GM19023 (cell line): ENCODE measurements around the gene SPINT2.
A peak's percentile ranks its signal among the peaks of the same experiment; 100 is the strongest.
"Not testable (repeated sequence)": the region's sequence is repeated elsewhere in the genome, so short reads cannot be mapped to it uniquely, and the experiment has no call there.

Experiments used
- ATAC-seq: cut with Tn5 transposase; IDR thresholded peaks from one replicate; pipeline ENCODE4 v1.9.1; 2021; ENCODE audit warnings: mild to moderate bottlenecking, moderate library complexity; ENCODE audit not compliant: unreplicated experiment

SPINT2 gene, protein sequence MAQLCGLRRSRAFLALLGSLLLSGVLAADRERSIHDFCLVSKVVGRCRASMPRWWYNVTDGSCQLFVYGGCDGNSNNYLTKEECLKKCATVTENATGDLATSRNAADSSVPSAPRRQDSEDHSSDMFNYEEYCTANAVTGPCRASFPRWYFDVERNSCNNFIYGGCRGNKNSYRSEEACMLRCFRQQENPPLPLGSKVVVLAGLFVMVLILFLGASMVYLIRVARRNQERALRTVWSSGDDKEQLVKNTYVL

DNA sequence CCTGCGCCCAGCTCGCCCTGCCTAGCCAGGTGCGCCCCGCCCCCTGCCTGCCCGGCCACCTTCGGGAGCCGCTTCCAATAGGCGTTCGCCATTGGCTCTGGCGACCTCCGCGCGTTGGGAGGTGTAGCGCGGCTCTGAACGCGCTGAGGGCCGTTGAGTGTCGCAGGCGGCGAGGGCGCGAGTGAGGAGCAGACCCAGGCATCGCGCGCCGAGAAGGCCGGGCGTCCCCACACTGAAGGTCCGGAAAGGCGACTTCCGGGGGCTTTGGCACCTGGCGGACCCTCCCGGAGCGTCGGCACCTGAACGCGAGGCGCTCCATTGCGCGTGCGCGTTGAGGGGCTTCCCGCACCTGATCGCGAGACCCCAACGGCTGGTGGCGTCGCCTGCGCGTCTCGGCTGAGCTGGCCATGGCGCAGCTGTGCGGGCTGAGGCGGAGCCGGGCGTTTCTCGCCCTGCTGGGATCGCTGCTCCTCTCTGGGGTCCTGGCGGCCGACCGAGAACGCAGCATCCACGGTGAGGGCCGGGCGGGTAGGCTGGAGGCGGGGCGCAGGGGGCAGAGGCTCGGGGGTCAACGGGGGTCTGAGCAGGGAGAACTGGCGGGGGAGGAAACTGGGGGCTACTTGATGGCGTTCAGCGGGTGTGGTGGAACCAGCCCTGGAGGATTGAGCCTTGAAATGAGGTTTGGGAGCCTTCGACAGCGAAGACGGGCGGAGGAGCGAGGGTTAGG is at the start of gene SPINT2:
SPINT2 (plus strand) TSS at position 88 of the 727 bp plus-strand sequence; CDS start at position 408, 320 bp downstream.
- no peak for ATAC-seq

DNA sequence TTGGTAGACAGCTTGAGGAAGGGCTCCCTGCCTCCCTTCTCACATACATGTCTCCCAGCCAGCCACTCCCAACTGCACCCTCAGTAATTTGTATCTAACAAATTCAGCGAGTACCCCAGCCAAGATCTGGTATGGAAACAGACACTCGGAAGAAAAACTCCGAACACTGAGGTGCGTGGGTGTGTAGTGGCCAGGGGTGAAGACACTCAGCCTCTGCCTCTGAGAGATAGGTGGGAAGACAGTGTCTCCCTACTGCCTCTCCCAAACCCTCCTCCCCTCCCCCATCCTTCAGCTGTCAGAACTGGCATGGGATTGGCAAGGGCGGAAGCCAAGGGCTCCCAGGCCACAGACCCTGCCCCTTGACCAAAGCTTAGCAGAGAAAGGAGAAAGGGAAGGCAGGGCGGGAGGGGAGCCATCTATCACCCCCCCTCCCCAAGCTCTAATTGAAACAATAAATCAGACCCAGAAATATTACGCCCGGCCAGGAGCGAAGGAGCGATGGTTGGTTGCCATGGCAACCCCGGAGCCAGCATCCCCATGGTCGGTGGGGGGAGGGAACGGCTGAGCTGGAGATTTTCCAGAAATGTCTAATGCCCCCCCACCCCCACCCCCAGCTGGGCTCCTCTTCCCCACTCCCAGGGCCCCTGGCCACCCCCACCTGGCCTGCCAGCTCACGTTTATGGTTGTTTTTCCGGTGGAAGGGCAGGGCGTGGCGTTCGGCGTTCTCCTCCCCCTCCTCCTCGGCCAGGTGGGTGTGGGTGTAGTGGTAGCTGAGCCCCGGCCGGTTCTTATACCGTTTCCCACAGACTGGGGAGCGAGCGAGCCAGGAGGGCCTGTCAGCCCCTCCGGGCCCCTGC is 47.4 kb upstream of the SPINT2 start:
- no peak for ATAC-seq

DNA sequence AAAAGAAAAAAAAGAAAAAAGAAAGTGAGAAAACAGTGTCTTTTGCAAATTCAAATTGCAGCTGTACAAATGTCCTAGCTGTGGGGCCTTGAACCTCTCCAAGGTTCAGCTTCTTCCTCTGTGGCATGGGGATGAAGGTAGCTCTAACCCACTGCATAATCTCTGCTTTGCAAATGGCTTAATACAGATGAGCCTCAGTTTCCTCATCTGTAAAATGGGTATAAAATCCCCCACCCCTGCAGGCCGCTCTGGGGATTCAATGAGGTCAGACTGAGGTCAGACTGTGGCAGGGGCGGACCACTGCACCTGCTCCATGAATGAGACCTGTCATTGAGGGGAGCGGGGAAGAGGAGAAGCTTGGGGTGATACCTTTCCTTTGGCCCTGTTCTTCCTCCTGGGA is 46.2 kb upstream of the SPINT2 start:
- ATAC-seq, result no peak

DNA sequence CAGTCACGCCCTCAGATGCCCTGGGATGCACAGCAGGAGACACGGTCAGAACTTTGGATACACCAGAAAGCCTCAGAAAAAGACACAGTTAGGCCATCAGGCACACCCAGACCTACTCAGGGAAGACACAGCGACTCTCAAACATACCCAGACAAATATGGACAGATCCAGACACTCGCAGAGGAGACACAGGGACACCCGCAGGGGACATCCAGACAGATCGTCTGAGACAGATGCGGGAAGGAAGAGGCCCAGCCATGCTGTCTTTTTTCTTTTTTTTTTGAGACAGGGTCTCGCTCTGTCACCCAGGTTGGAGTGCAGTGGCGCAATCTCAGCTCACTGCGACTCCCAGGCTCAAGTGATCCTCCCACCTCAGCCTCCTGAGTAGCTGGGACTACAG is 45.2 kb upstream of the SPINT2 start:
- ATAC-seq, result no peak

DNA sequence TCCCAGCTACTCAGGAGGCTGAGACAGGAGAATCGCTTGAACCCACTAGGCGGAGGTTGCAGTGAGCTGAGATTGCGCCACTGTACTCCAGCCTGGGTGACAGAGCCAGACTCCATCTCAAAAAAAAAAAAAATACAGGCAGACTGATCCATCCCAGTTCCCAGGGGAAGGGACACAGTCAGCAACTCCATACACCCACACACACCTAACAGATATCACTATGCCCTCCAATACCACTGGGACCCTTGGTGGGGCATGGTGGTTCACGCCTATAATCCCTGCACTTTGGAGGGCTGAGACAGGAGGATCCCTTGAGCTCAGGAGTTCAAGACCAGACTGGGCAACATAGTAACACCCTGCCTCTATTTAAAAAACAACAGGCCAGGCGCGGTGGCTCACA is 43.0 kb upstream of the SPINT2 start:
- no peak for ATAC-seq

DNA sequence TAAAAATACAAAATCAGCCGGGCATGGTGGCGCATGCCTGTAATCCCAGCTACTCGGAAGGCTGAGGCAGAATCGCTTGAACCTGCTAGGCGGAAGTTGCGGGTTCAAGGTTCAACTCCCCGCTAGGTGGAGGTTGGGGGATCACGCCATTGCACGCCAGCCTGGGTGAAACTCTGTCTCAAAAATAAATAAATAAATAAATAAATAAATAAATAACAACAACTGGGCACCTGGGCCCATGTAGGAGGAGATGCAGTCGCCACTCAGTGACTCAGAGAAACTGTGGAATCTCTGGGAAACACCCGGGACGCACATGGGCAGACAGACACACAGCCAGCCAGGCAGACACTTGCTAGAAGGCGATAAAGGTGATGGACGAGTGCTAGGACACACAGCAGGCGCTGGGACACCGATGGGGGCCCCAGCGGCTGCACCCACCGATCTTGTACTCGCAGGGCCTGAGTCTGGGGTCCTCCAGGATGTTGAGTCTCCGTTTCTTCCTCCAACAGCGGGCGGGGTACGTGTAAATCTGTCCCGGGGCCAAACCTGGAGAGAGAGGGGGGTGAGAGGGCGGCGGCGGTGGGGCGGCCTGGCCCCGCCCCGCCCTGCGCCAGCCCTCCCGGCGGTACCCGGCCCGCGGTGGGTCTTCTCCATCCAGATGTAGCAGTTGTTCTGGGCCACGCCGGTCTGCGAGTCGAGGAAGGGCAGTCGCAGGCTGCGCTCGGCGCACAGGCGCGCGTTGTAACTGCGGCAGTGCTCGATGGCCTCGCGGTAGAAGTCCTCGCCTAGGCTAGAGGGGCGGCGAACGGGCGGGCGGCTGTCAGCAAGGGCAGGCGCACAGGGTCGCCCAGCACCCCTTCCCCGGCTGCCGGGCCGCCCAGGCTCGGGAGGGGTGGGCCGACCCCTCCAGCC is 42.2 kb upstream of the SPINT2 start:
- no peak for ATAC-seq

DNA sequence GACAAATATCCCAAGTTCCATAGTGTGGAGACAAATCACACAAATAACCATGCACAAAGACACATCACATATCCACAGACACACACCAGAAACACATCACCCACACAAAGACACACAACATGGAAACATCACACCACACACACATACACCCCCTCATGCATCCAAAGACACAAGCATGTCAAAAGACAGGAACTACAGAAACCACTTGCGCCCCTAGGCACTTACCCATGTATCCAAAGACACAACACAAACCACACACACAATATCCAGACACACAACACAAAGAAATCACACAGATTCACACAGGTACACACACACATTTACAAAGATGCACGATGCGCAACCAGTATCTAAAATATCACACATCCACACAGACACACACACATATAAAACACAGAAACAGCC is 41.3 kb upstream of the SPINT2 start:
- no peak for ATAC-seq

DNA sequence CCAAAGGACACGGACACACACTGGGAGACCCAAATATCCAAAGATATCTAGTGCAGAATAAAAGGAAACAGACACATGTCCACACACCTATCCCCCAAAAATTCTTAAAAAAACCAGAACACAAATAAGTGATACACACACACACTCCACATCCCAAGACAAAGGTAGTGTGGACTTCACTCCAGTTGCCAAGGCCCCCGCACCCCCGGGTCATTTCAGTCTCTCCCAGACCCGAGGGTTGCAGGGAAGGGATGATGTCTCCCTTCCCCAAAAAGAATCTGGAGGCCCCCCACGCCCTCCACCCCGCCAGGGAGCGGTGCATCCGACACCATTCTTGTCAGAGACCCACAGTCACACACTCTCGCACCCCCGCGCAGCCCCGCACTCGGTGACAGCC is 40.8 kb upstream of the SPINT2 start:
- ATAC-seq, result no peak

DNA sequence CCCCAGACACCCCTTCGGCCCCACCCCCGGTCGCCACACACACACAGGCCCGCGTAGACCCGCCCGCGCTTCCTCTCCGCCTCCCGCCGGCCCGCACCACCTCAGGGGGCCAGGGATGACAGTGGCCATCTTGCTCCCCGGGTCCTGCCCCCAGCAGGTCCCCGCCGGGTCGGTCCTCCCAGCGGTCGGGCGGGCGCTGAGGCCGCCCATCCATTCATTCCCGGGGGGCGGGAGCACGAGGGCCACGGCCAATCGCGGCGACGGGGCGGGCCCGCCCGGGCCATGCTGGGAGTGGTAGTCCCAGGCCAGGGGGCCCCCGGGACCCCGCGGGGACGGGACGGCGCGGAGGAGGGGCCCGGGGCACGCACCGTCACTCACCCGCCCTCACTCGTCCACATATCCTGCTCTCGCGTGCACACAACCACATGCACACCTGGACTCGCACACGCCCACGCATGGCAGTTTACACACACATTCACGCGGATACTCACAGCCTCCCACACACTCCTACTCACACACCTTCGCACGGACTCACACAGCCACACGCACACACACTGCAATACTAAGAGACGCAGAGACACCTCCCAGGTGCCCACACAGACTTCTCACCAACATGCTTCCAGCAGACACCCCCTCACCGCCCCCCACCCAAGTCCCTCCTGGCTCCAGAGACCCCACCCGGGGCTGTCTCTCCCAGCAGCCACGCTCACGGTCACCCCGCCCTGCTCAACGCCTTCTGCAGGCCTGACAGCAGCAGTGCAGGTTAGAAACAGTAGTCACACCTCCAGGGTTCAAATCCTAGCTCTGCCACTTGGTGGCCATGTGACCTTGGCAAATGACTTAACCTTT is 40.1 kb upstream of the SPINT2 start, which contains the start of gene DPF1:
DPF1 (minus strand) TSS at position 209 of the 849 bp plus-strand sequence; CDS start at position 129, 80 bp downstream.
- peak; percentile 68 for ATAC-seq

DNA sequence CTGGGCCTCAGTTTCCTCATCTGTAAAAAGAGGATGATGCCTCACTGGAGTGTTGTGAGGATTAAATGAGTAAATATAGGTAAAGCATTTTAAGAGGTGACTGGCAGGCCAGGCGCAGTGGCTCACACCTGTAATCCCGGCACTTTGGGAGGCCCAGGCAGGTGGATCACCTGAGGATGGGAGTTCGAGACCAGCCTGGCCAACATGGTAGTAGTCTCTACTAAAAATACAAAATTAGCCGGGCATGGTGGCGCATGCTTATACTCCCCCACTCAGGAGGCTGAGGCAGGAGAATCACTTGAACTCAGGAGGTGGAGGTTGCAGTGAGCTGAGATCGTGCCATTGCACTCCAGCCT is 39.5 kb upstream of the SPINT2 start:
- ATAC-seq, result not testable (repeated sequence)

DNA sequence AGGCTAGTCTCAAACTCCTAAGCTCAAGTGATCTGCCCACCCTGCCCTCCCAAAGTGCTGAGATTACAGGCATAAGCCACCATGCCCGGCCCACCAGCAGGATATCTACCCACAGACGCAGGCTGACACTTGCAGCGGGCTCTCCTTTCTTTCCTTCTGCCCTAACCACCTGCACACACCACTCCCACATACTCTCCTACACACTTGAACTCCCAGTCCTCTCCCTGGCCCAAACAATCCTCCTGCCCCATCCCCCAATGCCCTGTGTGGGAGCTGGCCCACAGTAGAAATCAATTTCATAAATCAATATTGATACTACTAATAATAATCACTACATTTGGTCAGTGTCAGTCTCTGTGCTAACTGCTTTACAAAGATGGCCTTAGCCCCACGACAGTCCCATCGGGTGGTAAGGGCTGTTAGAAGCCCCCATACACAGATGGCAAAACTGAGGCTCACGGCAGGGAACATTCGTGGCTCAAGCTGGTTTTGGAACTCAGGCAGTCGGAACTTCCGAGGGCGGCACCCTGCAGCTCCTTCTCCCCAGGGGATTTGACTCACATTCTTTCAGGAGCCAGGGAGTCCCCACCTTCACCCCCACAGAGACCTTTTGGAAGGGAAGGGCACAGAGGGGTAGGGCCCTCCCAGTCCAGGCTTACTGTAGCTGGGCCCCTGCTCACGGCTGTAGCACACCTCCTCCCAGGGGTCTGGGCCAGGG is 36.9 kb upstream of the SPINT2 start:
- no peak for ATAC-seq

DNA sequence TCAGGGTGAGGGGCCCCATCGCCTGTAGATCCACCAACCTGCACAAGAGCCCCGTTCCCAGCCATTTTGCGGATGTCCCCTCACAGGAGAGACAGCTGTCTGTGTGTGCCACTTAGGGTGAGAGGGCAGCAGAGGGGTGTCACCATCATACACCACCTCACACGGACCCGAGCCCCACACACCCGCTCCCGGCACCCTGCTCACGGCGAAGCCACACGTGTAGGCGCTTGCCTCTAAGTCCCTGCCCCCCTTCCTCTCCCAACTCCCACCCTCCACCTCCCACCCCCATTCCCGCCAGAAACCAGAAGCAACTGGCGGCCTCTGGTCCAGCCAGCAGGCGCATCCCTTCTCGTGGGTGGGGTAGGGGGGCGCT is 36.4 kb upstream of the SPINT2 start:
- no peak for ATAC-seq

DNA sequence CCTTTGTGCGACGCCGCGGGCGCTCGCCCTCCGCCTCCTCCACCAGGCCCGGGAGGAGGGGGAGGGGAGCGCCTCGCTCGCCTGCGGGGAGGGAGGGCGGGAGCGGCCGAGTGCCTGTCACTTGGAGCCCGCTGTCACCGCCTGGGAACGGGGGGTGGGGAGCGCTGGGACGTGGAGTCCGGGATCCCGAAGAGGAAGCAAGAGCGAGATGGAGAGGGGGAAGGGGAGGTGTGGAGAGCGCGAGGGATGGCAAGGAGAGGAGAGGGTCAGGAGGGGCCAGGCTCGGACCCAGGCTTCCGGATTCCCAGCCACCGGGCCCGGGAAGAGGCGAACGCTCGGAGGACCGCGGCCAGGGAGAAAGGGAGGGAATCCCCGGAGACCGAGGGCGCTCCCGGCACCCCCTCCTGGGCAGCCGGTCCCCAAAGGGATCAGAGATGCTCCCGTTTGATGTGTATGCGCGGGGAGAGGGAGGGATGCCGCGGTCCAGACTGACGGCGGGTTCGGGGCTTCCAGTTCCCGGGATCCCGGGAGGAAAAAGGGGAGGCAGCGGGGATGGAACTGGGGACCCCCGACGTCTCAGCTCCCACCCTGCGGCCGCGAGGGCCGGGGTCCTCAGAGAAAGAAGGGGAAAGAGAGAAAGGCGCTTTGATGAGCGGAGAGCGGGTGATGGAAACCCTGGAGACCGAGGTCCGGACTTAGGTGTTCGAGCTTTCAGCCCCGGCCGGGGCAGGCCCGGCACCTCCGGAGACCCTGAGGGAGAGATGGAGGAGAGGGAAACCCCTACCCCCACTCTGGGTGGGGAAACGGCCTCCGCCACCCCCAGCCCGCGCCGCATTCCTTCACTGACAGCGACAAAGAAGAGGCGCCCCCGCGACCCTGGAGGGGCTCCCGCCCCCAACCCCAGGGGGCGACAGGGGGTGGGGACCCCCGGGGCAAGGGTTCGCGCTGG is 35.6 kb upstream of the SPINT2 start:
- no peak for ATAC-seq

DNA sequence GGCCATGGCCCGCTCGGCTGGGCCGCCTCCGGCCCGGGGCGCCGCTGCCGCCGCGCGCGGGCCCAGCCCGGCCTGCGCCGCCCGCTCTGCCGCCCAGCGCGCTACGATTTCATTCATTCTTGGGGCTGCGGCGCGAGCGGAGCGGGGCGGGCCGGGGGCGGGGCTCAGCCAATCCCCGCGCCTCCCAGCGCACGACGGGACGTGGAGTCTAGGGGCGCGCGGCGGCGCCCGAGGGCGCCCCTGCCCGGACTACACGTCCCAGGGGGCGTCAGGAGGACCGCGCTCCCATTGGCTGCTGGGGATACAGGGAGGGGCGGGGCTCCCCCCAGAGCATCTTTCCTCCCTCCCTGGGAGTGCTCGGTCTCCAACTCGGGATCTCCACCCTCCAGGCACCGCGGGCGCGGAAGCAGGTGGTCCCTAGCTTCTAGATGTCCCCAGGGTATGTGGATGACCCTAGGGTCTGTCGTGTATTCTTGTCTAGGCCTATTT is 34.7 kb upstream of the SPINT2 start:
- peak; percentile 72 for ATAC-seq

DNA sequence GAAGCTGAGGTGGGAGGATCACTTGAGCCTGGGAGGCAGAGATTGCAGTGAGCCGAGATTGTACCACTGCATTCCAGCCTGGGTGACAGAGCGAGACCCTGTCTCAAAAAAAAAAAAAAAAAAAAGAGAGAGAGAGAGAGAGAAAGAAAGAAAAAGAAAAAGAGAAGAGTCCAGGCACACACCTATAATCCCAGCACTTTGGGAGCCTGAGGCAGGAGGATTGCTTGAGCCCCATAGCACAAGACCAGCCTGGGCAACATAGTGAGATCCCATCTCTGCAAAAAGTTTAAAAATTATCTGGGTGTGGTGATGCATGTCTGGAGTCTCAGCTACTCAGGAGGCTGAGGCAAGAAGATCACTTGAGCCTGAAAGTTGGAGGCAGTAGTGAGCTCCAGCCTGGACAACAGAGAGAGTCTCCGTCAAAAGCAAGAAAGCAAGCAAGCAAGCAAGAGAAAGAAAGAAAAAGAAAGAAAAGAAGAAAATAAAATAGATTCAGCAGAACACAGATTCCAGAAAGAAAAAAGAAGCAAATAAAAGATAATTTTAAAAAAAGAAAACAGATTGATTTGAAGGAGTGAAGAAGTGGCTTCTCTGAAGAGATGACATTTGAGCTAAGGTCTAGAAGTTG is 33.8 kb upstream of the SPINT2 start:
- ATAC-seq, result not testable (repeated sequence)

DNA sequence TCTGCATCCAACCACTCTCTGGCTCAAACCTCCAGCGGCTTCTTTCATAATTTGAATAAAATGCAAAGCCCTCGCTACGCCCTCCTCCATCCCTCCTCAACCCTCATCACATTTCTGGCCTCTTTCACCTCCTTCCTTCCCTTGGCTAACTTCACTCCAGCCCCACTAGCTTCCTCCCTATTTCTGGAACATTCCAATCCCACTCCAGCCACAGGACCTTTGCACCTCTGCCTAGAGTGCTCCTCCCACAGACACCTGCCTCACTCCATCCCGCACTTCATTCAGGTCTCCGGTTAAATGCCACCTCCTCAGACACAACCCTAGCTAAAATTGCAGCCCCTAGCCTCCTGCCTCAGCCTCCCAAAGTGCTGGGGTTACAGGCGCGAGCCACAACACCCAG is 32.5 kb upstream of the SPINT2 start:
- no peak for ATAC-seq

DNA sequence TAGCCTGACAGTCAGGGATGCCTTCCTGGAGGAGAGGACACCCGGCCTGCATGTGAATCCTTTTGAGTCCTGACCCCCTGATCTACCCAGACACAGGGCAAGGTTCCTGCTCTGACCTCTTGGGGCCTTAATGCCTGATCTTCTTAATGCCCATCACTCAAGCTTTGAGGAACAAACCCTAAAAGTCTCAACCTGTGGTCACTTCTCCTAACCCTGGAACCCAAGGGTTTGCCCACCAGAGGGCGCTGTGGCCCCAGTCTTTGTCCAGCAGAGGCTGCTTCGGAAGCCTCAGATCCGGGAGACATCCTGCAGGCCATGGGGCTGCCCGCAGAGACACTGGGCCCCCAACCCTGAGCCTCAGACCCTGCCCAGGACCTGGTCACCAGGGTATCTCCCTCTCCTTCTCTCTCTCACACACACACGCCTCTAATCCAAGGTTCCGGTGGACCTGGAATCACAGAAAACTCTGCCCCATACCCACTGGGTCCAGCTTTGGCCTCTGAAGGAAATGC is 30.6 kb upstream of the SPINT2 start:
- ATAC-seq, result no peak
